ENCODE measurements around the gene RHOF. TPM values are rescaled to one million over a fixed set of nuclear protein-coding genes. Genes with fewer than 3 reads are reported as not detected.

RHOF gene
- 1 to 10 TPM; 3.2 to 4.2 (median 3.6) TPM for total RNA-seq (2021; fragmentation: NEBNext Ultra II Directional; extraction: Animal tissue kit (Norgen Biotek cat#: 25700))
- long read RNA-seq, partial matches to known transcripts = 0 of 1 reads
- long read RNA-seq, other reads (novel, unspliced or antisense) = 0 of 1 reads

DNA sequence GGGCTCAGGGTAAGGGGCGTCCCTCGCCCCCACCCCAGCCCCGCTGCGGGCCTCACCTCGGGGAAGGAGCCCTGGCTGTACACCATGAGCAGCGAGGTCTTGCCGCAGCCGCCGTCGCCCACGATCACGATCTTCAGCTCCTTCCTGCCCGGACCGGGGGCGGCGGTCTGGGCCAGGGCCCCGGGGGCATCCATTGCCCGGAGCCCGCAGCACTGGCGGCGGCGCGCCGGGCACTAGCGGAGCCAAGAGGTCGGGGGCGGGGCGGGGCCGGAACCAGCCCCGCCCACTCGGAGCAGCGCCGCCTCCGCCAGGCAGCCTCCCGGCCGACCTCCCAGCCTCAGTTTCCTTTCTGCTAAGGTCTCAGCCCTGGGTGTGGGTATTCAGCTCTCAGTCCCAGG, at the start of gene RHOF:
TSS of gene RHOF (minus strand) at position 249 of the 398 bp plus-strand sequence. CDS start at position 194, 55 bp downstream.
- peaks cover 3% of the 10 kb centered on the region; the same call in 1 of the 2 replicates for H3K27me3 Mint-ChIP-seq (ENCODE audit: insufficient read depth)
- DNase-seq = no peak

DNA sequence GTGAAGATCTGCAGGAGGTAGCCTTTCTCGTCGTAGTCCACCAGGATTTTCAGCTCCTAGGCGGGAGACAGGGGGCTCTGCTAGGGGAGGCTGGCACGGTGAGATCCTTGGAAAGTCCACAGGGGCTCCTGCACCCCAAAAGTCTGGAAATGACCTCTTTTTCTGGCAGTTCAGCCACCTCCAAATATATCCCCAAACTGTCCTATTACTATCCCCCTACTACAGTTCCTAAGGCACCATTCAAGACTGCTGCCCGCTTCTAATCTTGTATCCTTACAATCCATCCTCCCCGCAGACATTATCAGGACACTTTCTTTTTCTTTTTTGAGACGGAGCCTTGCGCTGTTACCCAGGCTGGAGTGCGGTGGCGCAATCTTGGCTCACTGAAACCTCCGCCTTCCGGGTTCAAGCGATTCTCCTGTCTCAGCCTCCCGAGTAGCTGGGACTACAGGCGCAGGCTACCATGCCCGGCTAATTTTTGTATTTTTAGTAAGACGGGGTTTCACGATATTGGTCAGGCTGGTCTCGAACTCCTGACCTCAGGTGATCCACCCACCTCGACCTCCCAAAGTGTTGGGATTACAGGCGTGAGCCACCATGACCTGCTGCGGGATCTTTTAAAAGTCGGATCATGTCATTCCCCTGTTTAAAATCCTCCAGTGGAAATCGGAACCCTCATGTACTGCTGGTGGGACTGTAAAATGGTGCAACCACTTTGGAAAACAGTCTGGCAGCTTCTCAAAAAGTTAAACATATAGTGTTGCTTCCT, 46.7 kb upstream of the RHOF start:
- Mint-ChIP-seq H3K27me3 (ENCODE audit: insufficient read depth) (no peaks in the 10 kb centered on the region), H3K27ac (peak overlapping the region; percentile 72; the same call in 1 of the 2 replicates), H3K4me1 (ENCODE audit: low read depth) (peaks cover 18% of the 10 kb centered on the region), H3K4me3 (peak overlapping the region; percentile 95), H3K9me3 (no peaks in the 10 kb centered on the region), H3K36me3 (ENCODE audit: low read depth) (no peaks in the 10 kb centered on the region)
- no peak for TF ChIP-seq CTCF (IDR thresholded peaks at IDR 0.05)
- no peak for DNase-seq

More for the DNA sequence above, at the start of gene RHOF:
- Mint-ChIP-seq H3K4me1 (ENCODE audit: low read depth) (peaks cover 48% of the 10 kb centered on the region), H3K9me3 (no peaks in the 10 kb centered on the region), H3K4me3 (peak within 1 kb of the TSS; percentile 78), H3K27ac (peak within 1 kb of the TSS; percentile 92), H3K36me3 (ENCODE audit: low read depth) (peaks cover 3% of the 10 kb centered on the region; the same call in 1 of the 2 replicates)
- no peak for TF ChIP-seq CTCF (IDR thresholded peaks at IDR 0.05)

DNA sequence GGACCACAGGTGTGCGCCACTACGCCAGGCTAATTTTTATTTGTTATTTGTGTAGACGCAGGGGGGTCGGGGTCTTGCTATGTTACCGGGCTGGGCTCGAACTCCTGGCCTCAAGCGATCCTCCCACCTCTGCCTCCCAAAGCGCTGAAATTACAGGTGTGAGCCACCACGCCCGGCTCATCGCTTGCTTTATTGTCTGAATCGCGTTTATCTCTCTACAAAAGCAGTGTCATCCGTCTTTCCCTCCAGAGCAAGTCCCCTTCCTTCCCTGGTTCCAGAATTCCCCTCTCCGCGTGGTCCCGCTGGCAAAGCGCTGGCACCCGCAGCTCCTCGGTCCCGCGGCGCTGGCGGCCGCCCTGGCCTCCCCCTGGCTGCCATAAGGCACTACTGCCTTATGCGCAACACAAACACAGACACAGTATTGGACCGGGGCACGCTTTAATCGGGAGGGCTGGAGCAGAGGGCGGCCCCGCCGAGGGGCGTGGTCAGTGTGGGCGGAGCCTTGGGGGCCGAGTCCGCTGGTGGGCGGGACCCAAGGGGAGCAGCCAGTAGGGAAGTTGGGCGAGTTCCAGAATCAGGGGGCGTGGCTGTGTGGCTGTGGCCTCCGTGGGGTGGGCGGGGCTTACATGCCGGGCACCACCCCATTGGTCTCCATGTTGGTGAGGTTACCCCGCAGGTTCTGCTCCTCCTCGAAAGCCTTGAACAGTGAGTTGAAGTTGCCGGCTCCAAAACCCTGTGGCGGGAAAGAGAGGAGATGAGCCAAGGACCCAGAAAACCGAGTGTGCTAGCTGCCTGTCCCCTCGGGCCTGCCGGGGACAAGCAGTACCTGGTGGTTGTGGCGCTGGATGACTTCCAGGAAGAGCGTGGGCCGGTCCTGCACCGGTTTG, 45.9 kb upstream of the RHOF start:
- Mint-ChIP-seq H3K27me3 (ENCODE audit: insufficient read depth) (no peaks in the 10 kb centered on the region), H3K36me3 (ENCODE audit: low read depth) (no peaks in the 10 kb centered on the region), H3K9me3 (no peaks in the 10 kb centered on the region), H3K4me1 (ENCODE audit: low read depth) (peaks cover 18% of the 10 kb centered on the region), H3K27ac (peak overlapping the region; percentile 72), H3K4me3 (peak overlapping the region; percentile 95)
- peak; percentile 96 for DNase-seq
- TF ChIP-seq CTCF (IDR thresholded peaks at IDR 0.05) = peak; percentile 61

DNA sequence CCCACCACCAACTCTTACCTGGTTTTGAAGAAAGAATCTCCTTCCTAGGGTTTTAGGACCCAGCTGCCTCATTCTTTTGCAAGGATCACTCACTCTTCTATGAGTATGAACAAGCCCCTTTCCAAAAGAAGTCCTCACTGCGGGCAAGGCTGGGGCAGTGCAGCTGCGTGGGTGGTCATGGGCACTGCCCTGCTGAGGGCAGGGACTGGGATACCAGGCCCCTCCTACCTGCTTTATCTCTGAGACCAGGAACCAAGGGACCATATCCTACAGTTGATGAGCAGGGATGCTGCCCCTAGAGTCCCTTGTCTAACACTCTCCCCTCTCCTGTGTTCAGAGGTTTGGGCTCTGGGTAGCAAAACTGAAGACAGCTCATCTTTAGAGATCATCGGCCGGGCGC, 44.6 kb upstream of the RHOF start:
- Mint-ChIP-seq H3K4me3 (no peak overlapping the region), H3K27me3 (ENCODE audit: insufficient read depth) (no peaks in the 10 kb centered on the region), H3K27ac (no peak overlapping the region), H3K36me3 (ENCODE audit: low read depth) (no peaks in the 10 kb centered on the region), H3K9me3 (no peaks in the 10 kb centered on the region), H3K4me1 (ENCODE audit: low read depth) (peaks cover 11% of the 10 kb centered on the region)
- DNase-seq = no peak
- no peak for TF ChIP-seq CTCF (IDR thresholded peaks at IDR 0.05)

GRCh38 chr12:121837680-121838079, 44.2 kb upstream of the RHOF start:
- no peak for TF ChIP-seq CTCF (IDR thresholded peaks at IDR 0.05)
- Mint-ChIP-seq H3K27me3 (ENCODE audit: insufficient read depth) (no peaks in the 10 kb centered on the region), H3K36me3 (ENCODE audit: low read depth) (peaks cover under 1% of the 10 kb centered on the region; the same call in 1 of the 2 replicates), H3K27ac (no peak overlapping the region), H3K4me1 (ENCODE audit: low read depth) (peaks cover 9% of the 10 kb centered on the region), H3K4me3 (no peak overlapping the region), H3K9me3 (no peaks in the 10 kb centered on the region)
- DNase-seq = no peak
